Activated T-helper 1 cell treated with anti-CD3 and anti-CD28 coated beads, Interleukin-12 subunit alpha, Interleukin-12 subunit beta, Interleukin-2, Interleukin-4 antibody, amounts not matched to agents 30 ng/mL and 10 ng/mL and 1 ng/mL, durations not matched to agents 14 hours and 24 hours and 36 hours (primary cell): ENCODE measurements around the gene RNF212B. TPM values are rescaled to one million over a fixed set of nuclear protein-coding genes. Genes with fewer than 3 reads are reported as not detected.
"Not testable (repeated sequence)": the region's sequence is repeated elsewhere in the genome, so short reads cannot be mapped to it uniquely, and the experiment has no call there.

Experiments
- DNase-seq: peaks from one replicate; pipeline ENCODE4 v3.0.0; 2021; ENCODE audit warnings: low spot score
- H3K27ac Mint-ChIP-seq: one replicate; pipeline ENCODE4 v1.8.0; 2021; ENCODE audit warnings: mild to moderate bottlenecking, mixed read lengths
- H3K27me3 Mint-ChIP-seq: one replicate; pipeline ENCODE4 v1.8.0; 2022; ENCODE audit warnings: mild to moderate bottlenecking, moderate library complexity, mixed read lengths; ENCODE audit not compliant: insufficient read depth
- H3K36me3 Mint-ChIP-seq: one replicate; pipeline ENCODE4 v1.8.0; 2021; ENCODE audit warnings: low read depth, mixed read lengths
- H3K4me1 Mint-ChIP-seq: one replicate; pipeline ENCODE4 v1.8.0; 2021; ENCODE audit warnings: low read depth, mixed read lengths
- H3K4me3 Mint-ChIP-seq: one replicate; pipeline ENCODE4 v1.8.0; 2021; ENCODE audit warnings: mild to moderate bottlenecking, moderate library complexity, mixed read lengths
- H3K9me3 Mint-ChIP-seq: one replicate; pipeline ENCODE4 v1.8.0; 2021; ENCODE audit warnings: mixed read lengths
- intact Hi-C: fragments of 100-400 bp; cut with micrococcal nuclease; formaldehyde crosslinking; loops from one replicate; pipeline ENCODE4 v1.15.1; 2024
- total RNA-seq: library from RNA; stranded (reverse); gene quantifications from 2 replicates; pipeline ENCODE4 v1.2.3, GENCODE V29; 2022

The RNF212B gene, protein sequence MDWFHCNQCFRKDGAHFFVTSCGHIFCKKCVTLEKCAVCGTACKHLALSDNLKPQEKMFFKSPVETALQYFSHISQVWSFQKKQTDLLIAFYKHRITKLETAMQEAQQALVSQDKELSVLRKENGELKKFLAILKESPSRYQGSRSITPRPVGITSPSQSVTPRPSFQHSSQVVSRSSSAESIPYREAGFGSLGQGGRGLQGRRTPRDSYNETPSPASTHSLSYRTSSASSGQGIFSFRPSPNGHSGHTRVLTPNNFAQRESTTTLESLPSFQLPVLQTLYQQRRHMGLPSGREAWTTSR
- not detected in 2 replicates for total RNA-seq

DNA sequence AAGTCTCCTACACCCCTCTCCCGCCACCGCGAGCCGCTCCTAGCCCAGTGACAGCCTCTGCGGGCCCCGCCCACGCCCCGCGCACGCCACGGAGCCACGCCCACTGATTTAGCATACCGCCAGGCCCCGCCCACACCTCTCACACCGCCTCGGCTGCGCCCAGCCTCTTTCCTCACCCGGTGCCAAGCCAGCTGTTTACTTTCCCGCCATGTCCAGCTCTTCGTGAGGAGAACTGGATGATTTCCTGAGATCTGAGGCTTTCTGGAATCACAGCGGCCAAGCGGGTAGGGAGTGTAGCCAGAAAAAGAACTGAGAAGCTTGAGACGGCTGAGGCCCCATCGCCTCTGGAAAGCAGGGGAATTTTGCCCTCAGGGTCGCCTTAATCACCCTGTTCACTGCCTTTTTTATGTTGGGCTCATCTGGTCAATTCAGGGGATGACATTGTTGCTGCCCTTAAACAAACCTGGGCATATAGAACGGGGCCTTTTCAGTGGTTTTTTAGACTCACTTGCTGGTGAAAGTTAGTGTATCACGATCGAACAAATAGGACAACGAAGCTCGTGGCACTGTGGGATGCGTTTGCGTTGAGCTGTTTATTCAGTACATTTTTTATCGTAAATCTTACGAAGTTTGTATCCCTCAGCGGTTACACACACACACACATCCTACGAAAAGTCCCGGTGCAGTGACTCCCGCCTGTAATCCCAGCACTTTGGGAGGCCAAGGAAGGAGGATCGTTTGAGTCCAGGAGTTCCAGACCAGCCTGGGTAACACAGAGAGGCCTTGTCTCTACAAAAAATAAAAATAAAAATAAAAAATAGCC lies at the start of gene RNF212B:
Gene RNF212B, plus strand, starts transcription at position 165 of the 823 bp plus-strand sequence. CDS start 2,410 bp downstream, outside the sequence.
- H3K9me3 Mint-ChIP-seq = no peaks in the 10 kb centered on the region
- peak within 1 kb of the TSS; percentile 37 for H3K4me3 Mint-ChIP-seq
- peak; percentile 73 for DNase-seq
- no peaks in the 10 kb centered on the region for H3K36me3 Mint-ChIP-seq
- H3K27me3 Mint-ChIP-seq = peaks cover 19% of the 10 kb centered on the region
- H3K4me1 Mint-ChIP-seq = peaks cover 7% of the 10 kb centered on the region
- H3K27ac Mint-ChIP-seq = no peak within 1 kb of the TSS
- intact Hi-C loops = loop anchor here (2.0 kb wide), 1 partner anchor 49 kb away; the partner anchor contains the start of gene HOMEZ

DNA sequence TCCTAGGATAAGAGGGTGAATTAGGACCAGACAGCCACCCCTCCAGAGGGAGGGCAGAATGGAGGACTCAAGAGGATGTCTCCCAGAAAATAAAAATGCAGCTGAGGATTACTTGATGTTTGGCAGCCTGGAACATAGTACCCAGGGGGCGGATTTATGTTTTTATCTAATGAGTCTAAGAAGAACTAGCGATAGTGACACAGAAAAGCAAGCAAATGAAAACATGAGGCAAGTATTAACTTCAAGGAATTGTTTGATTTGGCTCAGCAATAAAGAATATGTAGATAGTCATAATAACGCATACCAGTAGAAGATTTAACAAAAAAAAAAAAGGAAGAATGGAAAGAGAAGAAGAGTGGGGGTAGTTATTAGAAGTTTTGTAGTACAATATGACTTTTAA lies 44.3 kb upstream of the RNF212B start:
- Mint-ChIP-seq H3K4me1 (no peaks in the 10 kb centered on the region), H3K27me3 (peaks cover 6% of the 10 kb centered on the region), H3K36me3 (no peaks in the 10 kb centered on the region), H3K27ac (no peak overlapping the region), H3K4me3 (no peak overlapping the region), H3K9me3 (no peaks in the 10 kb centered on the region)
- intact Hi-C loops = no loop called here
- no peak for DNase-seq

DNA sequence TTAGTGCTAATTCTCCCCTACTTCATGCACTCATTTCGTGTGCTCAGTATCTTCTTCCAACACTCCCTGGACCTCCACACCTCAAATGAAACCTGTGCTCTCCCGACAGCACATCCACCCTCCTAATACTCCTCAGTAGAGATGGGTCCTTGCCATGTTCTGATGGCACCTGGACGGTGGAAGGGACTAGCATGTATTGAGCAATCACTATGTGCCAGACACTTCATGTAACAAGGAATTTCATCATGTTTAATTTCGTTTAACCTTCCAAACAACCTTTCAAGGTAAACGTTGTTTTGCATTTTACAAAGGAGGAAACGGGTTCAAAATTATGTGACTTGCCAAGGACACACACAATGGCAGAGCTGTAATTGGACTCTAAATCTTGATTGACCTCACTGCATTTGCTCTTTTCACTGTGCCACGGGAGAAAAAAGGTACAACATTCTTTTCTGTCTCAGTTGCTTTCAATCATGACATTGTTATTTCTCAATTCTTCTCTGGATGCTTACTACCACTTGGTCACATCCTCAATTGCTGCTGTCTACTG lies 42.1 kb upstream of the RNF212B start:
- no peak overlapping the region for H3K27ac Mint-ChIP-seq
- no peaks in the 10 kb centered on the region for H3K9me3 Mint-ChIP-seq
- H3K4me3 Mint-ChIP-seq = no peak overlapping the region
- no peaks in the 10 kb centered on the region for H3K36me3 Mint-ChIP-seq
- no peaks in the 10 kb centered on the region for H3K4me1 Mint-ChIP-seq
- no peak for DNase-seq
- H3K27me3 Mint-ChIP-seq = peaks cover 8% of the 10 kb centered on the region
- intact Hi-C loops = no loop called here

DNA sequence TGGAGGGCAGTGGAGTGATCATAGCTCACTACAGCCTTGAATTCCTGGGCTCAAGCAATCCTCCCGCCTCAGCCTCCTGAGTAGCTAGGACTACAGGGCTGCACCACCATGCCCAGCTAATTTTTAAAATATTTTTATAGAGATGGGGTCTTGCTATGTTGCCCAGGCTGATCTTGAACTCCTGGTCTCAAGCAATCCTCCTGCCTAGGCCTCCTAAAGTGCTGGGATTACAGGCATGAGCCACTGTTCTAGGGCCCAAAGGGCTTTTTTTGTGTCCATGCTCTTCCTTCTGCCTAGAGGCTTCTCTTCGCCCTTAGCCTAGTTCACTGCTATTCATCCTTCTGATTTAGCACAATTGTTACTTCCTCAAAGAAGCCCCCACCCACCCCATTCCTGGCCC lies 41.2 kb upstream of the RNF212B start:
- H3K4me1 Mint-ChIP-seq, H3K9me3 Mint-ChIP-seq, H3K27ac Mint-ChIP-seq, H3K36me3 Mint-ChIP-seq, intact Hi-C loops, DNase-seq, H3K4me3 Mint-ChIP-seq, H3K27me3 Mint-ChIP-seq: not testable (repeated sequence)

DNA sequence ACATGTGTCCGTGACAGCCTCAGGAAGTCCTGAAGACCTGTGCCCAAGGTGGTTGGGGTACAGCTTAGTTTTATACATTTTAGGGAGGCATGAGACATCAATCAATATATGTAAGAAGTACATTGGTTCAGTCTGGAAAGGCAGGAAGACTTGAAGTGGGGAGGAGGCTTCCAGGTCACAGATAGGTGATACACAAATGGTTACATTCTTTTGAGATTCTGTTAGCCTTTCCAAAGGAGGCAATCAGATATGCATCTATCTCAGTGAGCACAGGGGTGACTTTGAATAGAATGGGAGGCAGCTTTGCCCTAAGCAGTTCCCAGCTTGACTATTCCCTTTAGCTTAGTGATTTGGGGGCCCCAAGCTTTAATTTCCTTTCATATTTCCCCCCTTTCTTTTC lies 38.6 kb upstream of the RNF212B start:
- H3K4me1 Mint-ChIP-seq, H3K36me3 Mint-ChIP-seq, H3K9me3 Mint-ChIP-seq, H3K27ac Mint-ChIP-seq, H3K4me3 Mint-ChIP-seq, H3K27me3 Mint-ChIP-seq, intact Hi-C loops, DNase-seq: not testable (repeated sequence)

DNA sequence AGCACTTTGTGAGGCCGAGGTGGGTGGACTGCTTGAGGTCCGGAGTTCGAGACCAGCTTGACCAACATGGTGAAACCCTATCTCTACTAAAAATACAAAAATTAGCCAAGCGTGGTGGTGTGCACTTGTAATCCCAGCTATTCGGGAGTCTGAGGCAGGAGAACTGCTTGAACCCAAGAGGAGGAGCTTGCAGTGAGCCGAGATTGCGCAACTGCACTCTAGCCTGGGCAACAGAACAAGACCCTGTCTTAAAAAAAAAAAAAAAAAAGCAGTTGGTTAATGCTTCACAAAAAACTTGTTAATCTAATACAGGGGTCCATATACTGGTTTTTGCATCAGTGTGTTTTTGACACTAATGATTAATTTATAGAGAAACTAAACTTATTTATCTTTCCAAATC lies 35.7 kb upstream of the RNF212B start:
- no peak for DNase-seq
- peaks cover 11% of the 10 kb centered on the region for H3K27me3 Mint-ChIP-seq
- no peaks in the 10 kb centered on the region for H3K4me1 Mint-ChIP-seq
- no peak overlapping the region for H3K27ac Mint-ChIP-seq
- no peaks in the 10 kb centered on the region for H3K36me3 Mint-ChIP-seq
- no peaks in the 10 kb centered on the region for H3K9me3 Mint-ChIP-seq
- intact Hi-C loops = no loop called here
- no peak overlapping the region for H3K4me3 Mint-ChIP-seq

DNA sequence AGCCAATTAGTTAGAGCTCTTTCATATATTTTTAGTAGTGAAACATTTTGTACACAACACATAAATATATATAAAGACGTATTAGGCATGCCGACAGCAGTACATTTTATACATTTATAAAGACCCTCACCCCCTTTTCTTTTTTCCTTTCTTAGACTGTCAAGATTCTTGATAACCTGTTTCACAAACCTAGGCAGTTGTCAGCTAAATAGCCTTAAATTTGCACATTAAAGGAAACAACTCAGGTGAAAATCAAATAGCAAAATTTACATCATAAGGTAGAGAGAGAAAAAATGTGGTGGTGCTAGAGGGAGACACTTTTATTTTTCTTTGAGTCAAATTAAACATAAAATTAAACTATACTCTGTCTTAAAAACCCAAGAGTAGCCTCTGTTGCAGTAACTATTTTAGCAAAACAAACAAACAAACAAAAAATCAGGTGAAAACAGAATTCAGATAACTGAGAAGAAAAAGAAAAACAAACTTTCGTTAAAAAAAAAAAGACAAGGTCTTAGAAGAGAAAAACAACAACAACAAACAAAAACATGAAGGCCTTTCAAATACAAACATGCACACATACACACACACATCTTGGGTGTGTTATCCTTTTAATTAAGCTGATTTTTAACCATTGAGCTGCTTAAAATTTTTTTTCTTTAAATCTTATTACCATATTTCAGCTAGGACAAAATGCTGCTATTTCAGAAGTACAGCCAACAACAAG lies 31.2 kb upstream of the RNF212B start:
- DNase-seq = no peak
- intact Hi-C loops = no loop called here
- no peak overlapping the region for H3K4me3 Mint-ChIP-seq
- no peaks in the 10 kb centered on the region for H3K9me3 Mint-ChIP-seq
- H3K27me3 Mint-ChIP-seq = peaks cover 27% of the 10 kb centered on the region
- H3K36me3 Mint-ChIP-seq = no peaks in the 10 kb centered on the region
- H3K4me1 Mint-ChIP-seq = no peaks in the 10 kb centered on the region
- no peak overlapping the region for H3K27ac Mint-ChIP-seq

DNA sequence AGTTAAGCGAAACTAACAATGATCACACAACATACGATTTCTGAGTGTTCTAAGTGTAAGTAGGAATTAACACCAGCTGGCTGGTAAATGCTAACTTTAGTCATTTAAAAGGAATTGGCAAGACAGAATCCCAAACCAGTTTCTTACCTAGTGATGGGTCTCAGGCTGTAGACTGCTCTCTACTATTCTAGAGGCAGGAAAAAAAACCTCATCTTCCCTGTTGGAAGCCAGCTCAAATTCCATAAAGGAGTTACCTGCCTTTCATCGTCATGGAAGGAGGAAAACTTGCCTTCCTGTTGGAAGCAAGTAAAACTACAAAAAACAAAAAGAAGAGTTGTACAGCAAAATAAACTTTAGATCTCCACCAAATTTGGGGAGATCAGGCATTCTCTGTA lies 30.6 kb upstream of the RNF212B start:
- H3K36me3 Mint-ChIP-seq = no peaks in the 10 kb centered on the region

DNA sequence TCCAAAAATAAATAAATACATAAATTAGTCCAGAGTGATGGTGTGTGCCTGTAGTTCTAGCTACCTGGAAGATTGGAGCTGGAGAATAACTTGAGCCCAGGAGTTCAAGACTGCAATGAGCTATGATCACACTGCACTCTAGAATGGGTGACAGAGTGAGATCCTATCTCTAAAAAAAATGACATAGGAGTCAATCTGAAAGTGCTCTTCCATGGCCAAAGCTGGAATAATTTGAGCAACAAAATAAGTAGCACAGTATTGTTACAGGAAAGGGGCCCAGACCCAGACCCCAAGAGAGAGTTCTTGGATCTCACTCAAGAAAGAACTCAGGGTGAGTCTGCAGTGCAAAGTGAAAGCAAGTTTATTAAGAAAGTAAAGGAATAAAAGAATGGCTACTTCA lies 29.4 kb upstream of the RNF212B start:
- peaks cover 29% of the 10 kb centered on the region for H3K27me3 Mint-ChIP-seq
- no peaks in the 10 kb centered on the region for H3K9me3 Mint-ChIP-seq
- no peak overlapping the region for H3K4me3 Mint-ChIP-seq
- no peaks in the 10 kb centered on the region for H3K4me1 Mint-ChIP-seq
- DNase-seq = no peak
- no peaks in the 10 kb centered on the region for H3K36me3 Mint-ChIP-seq
- H3K27ac Mint-ChIP-seq = no peak overlapping the region
- intact Hi-C loops = no loop called here

More for the DNA sequence above, 30.6 kb upstream of the RNF212B start:
- intact Hi-C loops = no loop called here
- Mint-ChIP-seq H3K27me3 (peaks cover 29% of the 10 kb centered on the region), H3K9me3 (no peaks in the 10 kb centered on the region), H3K27ac (no peak overlapping the region), H3K4me3 (no peak overlapping the region), H3K4me1 (no peaks in the 10 kb centered on the region)
- DNase-seq = no peak

DNA sequence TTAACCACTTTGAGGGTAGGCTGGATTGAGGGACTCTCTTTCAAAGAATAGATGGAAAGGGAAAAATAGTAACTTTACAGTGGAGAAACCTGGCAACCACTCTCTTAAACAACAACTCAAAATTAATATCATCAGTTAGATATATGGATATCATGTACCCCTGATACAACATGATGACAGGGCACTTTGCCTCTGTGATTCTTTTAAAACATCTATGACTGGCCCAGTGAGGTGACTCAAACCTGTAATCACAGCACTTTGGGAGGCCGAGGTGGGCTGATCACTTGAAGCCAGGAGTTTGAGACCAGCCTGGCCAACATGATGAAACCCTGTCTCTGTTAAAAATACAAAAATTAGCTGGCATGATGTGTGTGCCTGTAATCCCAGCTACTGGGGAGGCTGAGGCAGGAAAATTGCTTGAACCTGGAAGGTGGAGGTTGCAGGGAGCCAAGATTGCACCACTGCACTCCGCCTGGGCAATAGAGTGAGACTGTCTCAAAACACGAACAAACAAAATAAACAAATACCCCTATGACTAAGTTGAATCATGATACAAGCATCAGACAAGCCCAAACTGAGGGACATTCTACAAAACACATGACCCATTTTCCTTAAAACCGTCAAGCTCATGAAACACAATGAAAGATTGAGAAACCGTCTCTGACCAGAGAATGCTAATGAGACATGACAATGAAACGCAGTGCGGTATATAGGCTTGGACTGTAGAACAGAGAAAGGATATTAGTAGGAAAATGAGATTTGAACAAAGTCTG lies 27.9 kb upstream of the RNF212B start:
- intact Hi-C loops = no loop called here
- H3K9me3 Mint-ChIP-seq = no peaks in the 10 kb centered on the region

DNA sequence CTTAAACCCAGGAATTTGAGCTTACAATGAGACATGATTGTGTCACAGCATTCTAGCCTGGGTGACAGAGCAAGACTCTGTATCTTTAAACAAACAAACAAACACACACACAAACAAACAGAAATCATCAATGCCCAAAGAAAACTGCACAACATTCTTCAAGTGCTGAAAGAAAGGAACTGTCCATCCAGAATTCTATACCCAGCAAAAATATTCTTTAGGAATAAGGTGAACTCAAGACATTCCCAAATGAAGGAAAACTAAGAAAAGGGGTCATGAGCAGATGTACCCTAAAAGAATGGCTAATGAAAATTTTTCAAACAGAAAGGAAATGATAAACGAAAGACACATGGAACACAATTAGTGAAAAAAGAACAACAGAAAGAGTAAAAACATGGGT lies 22.3 kb upstream of the RNF212B start:
- Mint-ChIP-seq H3K4me3 (no peak overlapping the region), H3K4me1 (no peaks in the 10 kb centered on the region), H3K9me3 (peaks cover 3% of the 10 kb centered on the region), H3K27me3 (peaks cover 15% of the 10 kb centered on the region), H3K27ac (no peak overlapping the region), H3K36me3 (no peaks in the 10 kb centered on the region)
- intact Hi-C loops = no loop called here
- no peak for DNase-seq

More for the DNA sequence above, 27.9 kb upstream of the RNF212B start:
- H3K27ac Mint-ChIP-seq = no peak overlapping the region
- H3K36me3 Mint-ChIP-seq = no peaks in the 10 kb centered on the region
- H3K4me3 Mint-ChIP-seq = no peak overlapping the region
- DNase-seq = no peak
- peaks cover 29% of the 10 kb centered on the region for H3K27me3 Mint-ChIP-seq
- H3K4me1 Mint-ChIP-seq = no peaks in the 10 kb centered on the region
